A549 (cell line): Measurements from ENCODE around the gene PSMD2. TPM values are rescaled to one million over a fixed set of nuclear protein-coding genes. Genes with fewer than 3 reads are reported as not detected.

Source experiments
- ATAC-seq, 2 experiments: fragments of 200-7000 bp in 1 of 2; fragments of >200 bp in 1 of 2; cut with Nextera tagmentation in 1 of 2; cut with Tn5 transposase in 1 of 2; 3 replicates each; pipeline versions ENCODE4 v1.8.0 to v1.9.1; 2018 to 2020; ENCODE audit warnings: mild to moderate bottlenecking in 1 of 2, moderate library complexity in 1 of 2
- CTCF ChIA-PET: fragments of 300-600 bp; sonication (Branson Sonifier 250); formaldehyde crosslinking; extraction: SDS; loops from one replicate; lab custom pipeline; 2021; ENCODE audit warnings: antibody characterized with exemption, inconsistent platforms; lab: Yijun Ruan, JAX
- POLR2A ChIA-PET: fragments of 350-600 bp; formaldehyde crosslinking; extraction: SDS; loops from one replicate; lab custom pipeline; 2021; ENCODE audit warnings: antibody characterized with exemption, inconsistent platforms; lab: Yijun Ruan, JAX
- DNase-seq, 2 experiments: peaks; one replicate each; pipeline versions ENCODE4 v3.0.0 to v3.0.0-alpha.2; 2011 to 2016; ENCODE audit warnings: low read depth in 1 of 2, low spot score in 1 of 2
- FAIRE-seq: peaks from 2 replicates; lab custom pipeline; 2011; peaks lifted over from hg19 to GRCh38; lab: Jason Lieb, UNC
- H3K27ac ChIP-seq, 2 experiments: fragments of >200 bp; sonication (Bioruptor Twin); formaldehyde crosslinking; 3 replicates each; pipeline ENCODE4 v1.5.1; 2016 to 2017
- H3K4me1 ChIP-seq: fragments of >200 bp; sonication (Bioruptor Twin); formaldehyde crosslinking; 3 replicates; pipeline ENCODE4 v1.6.1; 2016
- H3K4me2 ChIP-seq: fragments of >200 bp; sonication (Bioruptor Twin); formaldehyde crosslinking; 3 replicates; pipeline ENCODE4 v1.6.1; 2016
- H3K4me3 ChIP-seq: fragments of >200 bp; sonication (Bioruptor Twin); formaldehyde crosslinking; 3 replicates; pipeline ENCODE4 v1.5.1; 2016
- H3K9me3 ChIP-seq: fragments of >200 bp; sonication (Bioruptor Twin); formaldehyde crosslinking; 3 replicates; pipeline ENCODE4 v1.6.1; 2016
- CEBPB ChIP-seq, 2 experiments: fragments of >200 bp in 1 of 2; sonication (Bioruptor Twin) in 1 of 2; formaldehyde crosslinking in 1 of 2; IDR thresholded peaks; 2 replicates each; pipeline ENCODE4 v1.6.1; 2012 to 2016
- ESRRA ChIP-seq: fragments of 150-350 bp; IDR thresholded peaks from 2 replicates; pipeline ENCODE4 v1.6.1; 2014; ENCODE audit warnings: mild to moderate bottlenecking, low read length, borderline replicate concordance
- KDM1A ChIP-seq: fragments of 200-600 bp; sonication (generic); IDR thresholded peaks from 2 replicates; pipeline ENCODE4 v1.6.1; 2016; ENCODE audit warnings: low read depth, mild to moderate bottlenecking
- KDM5A ChIP-seq: fragments of 200-600 bp; sonication (generic); IDR thresholded peaks from 2 replicates; pipeline ENCODE4 v1.6.1; 2016; ENCODE audit warnings: antibody characterized with exemption, mild to moderate bottlenecking
- WGBS: methylation state at CpG from one replicate; pipeline ENCODE4 v1.1.6; 2017; ENCODE audit errors: missing lambda C conversion rate; 5-methylcytosine and 5-hydroxymethylcytosine counted together
- polyA plus RNA-seq, 4 experiments: library from polyadenylated mRNA; depleted of rRNA in 3 of 4; stranded (reverse); fragments of >200 nt; fragmentation: RNase III in 1 of 4; extraction: RNeasy Plus Mini Kit Qiagen cat#74134 plus additional on column Dnase treatment in 1 of 4; gene quantifications; 2 replicates in 3 of 4; 3 replicates in 1 of 4; pipeline ENCODE4 v1.2.3, GENCODE V29; 2011 to 2017
- TF ChIP-seq, protein P1 (sequence below): IDR thresholded peaks from 2 replicates; pipeline ENCODE4 v1.6.1; 2012
- TF ChIP-seq, protein P2 (sequence below): fragments of 250-450 bp; sonication (Bioruptor Pico); IDR thresholded peaks from 2 replicates; pipeline ENCODE4 v1.5.0; 2020; ENCODE audit warnings: low read depth, mild to moderate bottlenecking, moderate library complexity
- TF ChIP-seq, protein P3 (sequence below): fragments of 250-450 bp; sonication (Bioruptor Pico); IDR thresholded peaks from 2 replicates; pipeline ENCODE4 v1.5.0; 2021; ENCODE audit warnings: mild to moderate bottlenecking, moderate library complexity, borderline replicate concordance
- TF ChIP-seq, protein P4 (sequence below): fragments of 200-600 bp; sonication (generic); IDR thresholded peaks from 2 replicates; pipeline ENCODE4 v1.6.1; 2016; ENCODE audit warnings: antibody characterized with exemption, mild to moderate bottlenecking, moderate library complexity
- TF ChIP-seq, protein P5 (sequence below): IDR thresholded peaks from 2 replicates; pipeline ENCODE4 v1.6.1; 2012; ENCODE audit warnings: low read depth, borderline replicate concordance

The PSMD2 gene
- polyA plus RNA-seq, 2 of the 4 experiments (the other 2 are of a cell fraction) = 267 to 541 TPM

DNA sequence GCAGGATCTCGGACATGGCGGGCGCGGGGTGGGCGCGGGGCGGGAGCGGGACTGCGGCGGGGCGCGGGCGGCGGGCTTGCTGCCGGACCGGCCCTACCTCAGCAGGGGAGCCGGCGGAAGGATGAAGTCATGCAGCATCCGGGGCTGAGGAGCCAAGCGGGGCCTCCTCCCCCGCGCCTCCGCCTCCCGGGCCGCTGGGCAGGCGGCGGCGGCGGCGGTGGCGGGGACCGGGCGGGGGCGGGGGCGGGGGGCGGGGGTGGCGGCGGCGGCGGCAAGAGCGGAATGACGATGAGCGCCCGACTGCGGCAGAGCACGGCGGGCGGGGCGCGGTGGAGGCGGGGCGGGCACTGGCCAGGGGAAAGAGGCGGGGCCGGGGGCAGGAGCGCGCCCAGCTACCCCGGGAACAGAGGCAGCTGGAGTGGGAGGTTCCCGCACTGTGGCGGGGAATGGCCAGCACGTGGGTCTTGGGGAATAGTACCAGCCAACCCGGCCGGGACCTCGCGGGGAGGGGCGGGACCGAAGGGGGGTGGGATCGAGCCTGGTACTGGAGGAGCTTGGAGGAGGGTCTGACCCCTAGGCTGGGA, 37.7 kb upstream of the PSMD2 start, which contains the start of gene CAMK2N2:
TSS of gene CAMK2N2 (minus strand) at position 284 of the 584 bp plus-strand sequence. CDS start at position 16, 268 bp downstream.
- DNase-seq = peak; percentile 68 to 83
- TF ChIP-seq, protein P1, sequence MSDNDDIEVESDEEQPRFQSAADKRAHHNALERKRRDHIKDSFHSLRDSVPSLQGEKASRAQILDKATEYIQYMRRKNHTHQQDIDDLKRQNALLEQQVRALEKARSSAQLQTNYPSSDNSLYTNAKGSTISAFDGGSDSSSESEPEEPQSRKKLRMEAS = peak; percentile 32; the same call in 1 of the 2 replicates
- no peak for TF ChIP-seq CEBPB (IDR thresholded peaks at IDR 0.05)
- Histone ChIP-seq H3K4me2 (peak within 1 kb of the TSS; percentile 99), H3K4me3 (peak within 1 kb of the TSS; percentile 53), H3K27ac (peak within 1 kb of the TSS; percentile 51 to 80; a peak in 4 of 6 replicates), H3K9me3 (no peaks in the 10 kb centered on the region), H3K4me1 (peaks cover 13% of the 10 kb centered on the region; the same call in 1 of the 3 replicates)
- ATAC-seq = peak; percentile 74 to 86
- POLR2A ChIA-PET = no interaction called here
- WGBS = no CpG with 5 or more reads among the region's 67 CpGs
- FAIRE-seq = no peak
- CTCF ChIA-PET = interaction anchor here (0.9 to 5.5 kb wide), 3 partner anchors 11 to 28 kb away, joined by 3 to 27 read pairs (median 3); partner anchors contain the start of gene EEF1AKMT4

DNA sequence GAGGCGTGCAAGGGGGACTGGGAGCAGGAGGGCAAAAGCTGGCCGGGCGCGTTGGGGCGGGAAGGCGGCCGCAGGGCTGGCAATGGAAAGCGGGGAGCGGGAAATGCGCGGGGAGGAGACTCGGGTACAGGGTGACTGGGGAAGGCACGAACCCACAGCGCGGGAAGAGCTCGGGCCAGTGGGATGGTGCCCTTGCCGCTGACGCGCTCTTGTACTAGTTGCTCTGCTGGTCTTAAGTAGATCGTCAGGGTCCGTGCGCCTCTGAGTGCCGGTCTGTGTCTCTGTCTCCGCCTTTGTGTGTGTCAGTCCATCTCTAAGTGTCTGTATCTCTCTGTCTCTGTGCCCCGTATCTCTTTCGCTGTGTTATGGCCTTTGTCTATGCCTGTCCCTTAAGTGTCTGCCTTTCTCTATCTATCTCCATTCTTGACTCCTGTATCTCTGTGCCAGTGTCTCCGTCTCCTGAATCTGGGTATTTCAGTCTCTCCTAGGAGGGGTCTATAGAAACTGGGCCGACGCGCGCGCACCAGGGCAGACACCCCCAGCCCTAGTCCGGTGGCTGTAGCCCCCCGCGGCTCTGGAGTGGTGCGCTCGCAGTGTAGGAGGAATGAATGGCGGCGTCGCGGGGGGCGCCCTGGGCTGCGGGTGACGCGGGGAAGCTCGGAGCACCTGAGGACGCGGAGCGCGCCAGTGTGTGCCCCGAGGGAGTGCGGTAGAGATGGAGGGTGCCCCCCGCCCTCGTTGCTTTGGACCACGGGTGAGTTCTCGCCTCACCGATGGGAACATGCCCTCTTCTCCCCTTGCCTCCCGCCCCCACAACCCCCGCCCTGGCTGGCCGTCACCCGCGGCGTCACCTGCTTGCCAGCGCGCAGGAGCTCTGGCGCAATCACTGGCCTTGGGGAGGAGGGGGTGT, 36.9 kb upstream of the PSMD2 start:
- ChIA-PET CTCF (interaction anchor here (0.9 to 5.5 kb wide), 3 partner anchors 12 to 27 kb away, joined by 3 to 27 read pairs (median 3); partner anchors contain the start of gene EEF1AKMT4), POLR2A (no interaction called here)
- WGBS = 6% methylated on average over 26 of the region's 66 CpGs
- ATAC-seq (peak; percentile 35 to 77; a peak in 5 of 6 replicates), FAIRE-seq (no peak), DNase-seq (peak in 1 of 2 experiments; percentile 49)
- peaks cover 13% of the 10 kb centered on the region; the same call in 1 of the 3 replicates for H3K4me1 ChIP-seq
- H3K4me3 ChIP-seq = peak overlapping the region; percentile 53
- H3K27ac ChIP-seq = peak overlapping the region; percentile 51 to 80; a peak in 4 of 6 replicates
- H3K9me3 ChIP-seq = no peaks in the 10 kb centered on the region
- H3K4me2 ChIP-seq = peak overlapping the region; percentile 99
- TF ChIP-seq, protein P2, sequence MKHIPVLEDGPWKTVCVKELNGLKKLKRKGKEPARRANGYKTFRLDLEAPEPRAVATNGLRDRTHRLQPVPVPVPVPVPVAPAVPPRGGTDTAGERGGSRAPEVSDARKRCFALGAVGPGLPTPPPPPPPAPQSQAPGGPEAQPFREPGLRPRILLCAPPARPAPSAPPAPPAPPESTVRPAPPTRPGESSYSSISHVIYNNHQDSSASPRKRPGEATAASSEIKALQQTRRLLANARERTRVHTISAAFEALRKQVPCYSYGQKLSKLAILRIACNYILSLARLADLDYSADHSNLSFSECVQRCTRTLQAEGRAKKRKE = no peak
- no peak for TF ChIP-seq KDM1A
- TF ChIP-seq, protein P3, sequence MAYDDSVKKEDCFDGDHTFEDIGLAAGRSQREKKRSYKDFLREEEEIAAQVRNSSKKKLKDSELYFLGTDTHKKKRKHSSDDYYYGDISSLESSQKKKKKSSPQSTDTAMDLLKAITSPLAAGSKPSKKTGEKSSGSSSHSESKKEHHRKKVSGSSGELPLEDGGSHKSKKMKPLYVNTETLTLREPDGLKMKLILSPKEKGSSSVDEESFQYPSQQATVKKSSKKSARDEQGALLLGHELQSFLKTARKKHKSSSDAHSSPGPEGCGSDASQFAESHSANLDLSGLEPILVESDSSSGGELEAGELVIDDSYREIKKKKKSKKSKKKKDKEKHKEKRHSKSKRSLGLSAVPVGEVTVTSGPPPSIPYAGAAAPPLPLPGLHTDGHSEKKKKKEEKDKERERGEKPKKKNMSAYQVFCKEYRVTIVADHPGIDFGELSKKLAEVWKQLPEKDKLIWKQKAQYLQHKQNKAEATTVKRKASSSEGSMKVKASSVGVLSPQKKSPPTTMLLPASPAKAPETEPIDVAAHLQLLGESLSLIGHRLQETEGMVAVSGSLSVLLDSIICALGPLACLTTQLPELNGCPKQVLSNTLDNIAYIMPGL (CRISPR knock-in tag) = no peak
- TF ChIP-seq KDM5A = no peak
- TF ChIP-seq, protein P1 = 0 out of 2 replicates have a peak, but pooled peaks have one; percentile 3
- TF ChIP-seq, protein P4, sequence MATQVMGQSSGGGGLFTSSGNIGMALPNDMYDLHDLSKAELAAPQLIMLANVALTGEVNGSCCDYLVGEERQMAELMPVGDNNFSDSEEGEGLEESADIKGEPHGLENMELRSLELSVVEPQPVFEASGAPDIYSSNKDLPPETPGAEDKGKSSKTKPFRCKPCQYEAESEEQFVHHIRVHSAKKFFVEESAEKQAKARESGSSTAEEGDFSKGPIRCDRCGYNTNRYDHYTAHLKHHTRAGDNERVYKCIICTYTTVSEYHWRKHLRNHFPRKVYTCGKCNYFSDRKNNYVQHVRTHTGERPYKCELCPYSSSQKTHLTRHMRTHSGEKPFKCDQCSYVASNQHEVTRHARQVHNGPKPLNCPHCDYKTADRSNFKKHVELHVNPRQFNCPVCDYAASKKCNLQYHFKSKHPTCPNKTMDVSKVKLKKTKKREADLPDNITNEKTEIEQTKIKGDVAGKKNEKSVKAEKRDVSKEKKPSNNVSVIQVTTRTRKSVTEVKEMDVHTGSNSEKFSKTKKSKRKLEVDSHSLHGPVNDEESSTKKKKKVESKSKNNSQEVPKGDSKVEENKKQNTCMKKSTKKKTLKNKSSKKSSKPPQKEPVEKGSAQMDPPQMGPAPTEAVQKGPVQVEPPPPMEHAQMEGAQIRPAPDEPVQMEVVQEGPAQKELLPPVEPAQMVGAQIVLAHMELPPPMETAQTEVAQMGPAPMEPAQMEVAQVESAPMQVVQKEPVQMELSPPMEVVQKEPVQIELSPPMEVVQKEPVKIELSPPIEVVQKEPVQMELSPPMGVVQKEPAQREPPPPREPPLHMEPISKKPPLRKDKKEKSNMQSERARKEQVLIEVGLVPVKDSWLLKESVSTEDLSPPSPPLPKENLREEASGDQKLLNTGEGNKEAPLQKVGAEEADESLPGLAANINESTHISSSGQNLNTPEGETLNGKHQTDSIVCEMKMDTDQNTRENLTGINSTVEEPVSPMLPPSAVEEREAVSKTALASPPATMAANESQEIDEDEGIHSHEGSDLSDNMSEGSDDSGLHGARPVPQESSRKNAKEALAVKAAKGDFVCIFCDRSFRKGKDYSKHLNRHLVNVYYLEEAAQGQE = no peak
- TF ChIP-seq, protein P5, sequence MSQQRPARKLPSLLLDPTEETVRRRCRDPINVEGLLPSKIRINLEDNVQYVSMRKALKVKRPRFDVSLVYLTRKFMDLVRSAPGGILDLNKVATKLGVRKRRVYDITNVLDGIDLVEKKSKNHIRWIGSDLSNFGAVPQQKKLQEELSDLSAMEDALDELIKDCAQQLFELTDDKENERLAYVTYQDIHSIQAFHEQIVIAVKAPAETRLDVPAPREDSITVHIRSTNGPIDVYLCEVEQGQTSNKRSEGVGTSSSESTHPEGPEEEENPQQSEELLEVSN = no peak; the same call in 1 of the 2 replicates
- TF ChIP-seq ESRRA = no peak
